HepG2 (cell line): ENCODE measurements around the gene RPTN. TPM values are rescaled to one million over a fixed set of nuclear protein-coding genes. Genes with fewer than 3 reads are reported as not detected.

Experiments used
- ATAC-seq: fragments of 200-7000 bp; cut with Tn5 transposase; 3 replicates; pipeline ENCODE4 v1.9.1; 2020; ENCODE audit warnings: mild to moderate bottlenecking, moderate library complexity
- BruUV-seq: library from RNA; stranded (reverse); fragments of 400-500 nt; replicated peaks from 2 replicates; lab custom pipeline; 2021; lab: Mats Ljungman, UMichigan
- CTCF ChIA-PET: fragments of 300-600 bp; formaldehyde crosslinking; extraction: SDS; loops from one replicate; lab custom pipeline; 2021; ENCODE audit warnings: low total read pairs, inconsistent platforms, low intra/inter-chr PET ratio; lab: Yijun Ruan, JAX
- POLR2A ChIA-PET: fragments of 350-600 bp; sonication (Branson Sonifier 250); formaldehyde crosslinking; loops from one replicate; lab custom pipeline; 2020; ENCODE audit warnings: antibody characterized with exemption, inconsistent platforms; lab: Yijun Ruan, JAX
- DNase-seq: peaks from one replicate; pipeline ENCODE4 v3.0.0-alpha.2; 2015; ENCODE audit warnings: low spot score
- FAIRE-seq: peaks from 3 replicates; lab custom pipeline; 2011; peaks lifted over from hg19 to GRCh38; lab: Jason Lieb, UNC
- H2AFZ ChIP-seq: one replicate; pipeline ENCODE4 v1.6.1; 2011; ENCODE audit warnings: low read length, inconsistent platforms
- H3K27ac ChIP-seq: fragments of 300-600 bp; 3 replicates; pipeline ENCODE4 v1.8.0; 2011; ENCODE audit warnings: mixed run types, mild to moderate bottlenecking, mixed read lengths, low read length, inconsistent platforms; ENCODE audit not compliant: insufficient read depth; ENCODE audit errors: extremely low read length
- H3K27me3 ChIP-seq, 2 experiments: fragments of 200-600 bp in 1 of 2; 2 replicates in 1 of 2; 3 replicates in 1 of 2; pipeline versions ENCODE4 v1.6.0 to v1.8.0; 2011; ENCODE audit warnings: low read length in 2 of 2, mild to moderate bottlenecking in 2 of 2, moderate library complexity in 2 of 2, inconsistent platforms in 1 of 2; ENCODE audit not compliant: insufficient read depth in 2 of 2, control insufficient read depth in 1 of 2
- H3K36me3 ChIP-seq, 2 experiments: fragments of 200-600 bp in 1 of 2; replicated peaks in 1 of 2; 2 replicates in 1 of 2; 3 replicates in 1 of 2; pipeline versions ENCODE4 v1.5.1 to v1.8.0; 2011; ENCODE audit warnings: low read length in 2 of 2, inconsistent platforms in 1 of 2; ENCODE audit not compliant: insufficient read depth in 2 of 2, control insufficient read depth in 1 of 2
- H3K4me1 ChIP-seq: 2 replicates; pipeline ENCODE4 v1.5.1; 2012; ENCODE audit warnings: low read length, inconsistent platforms; ENCODE audit not compliant: insufficient read depth
- H3K4me2 ChIP-seq: 2 replicates; pipeline ENCODE4 v1.6.0; 2011; ENCODE audit warnings: low read depth, low read length, inconsistent platforms
- H3K4me3 ChIP-seq, 3 experiments: fragments of 200-600 bp in 1 of 3; sonication (generic), shearing (Covaris generic) in 1 of 3; replicated peaks in 1 of 3; 2 replicates each; pipeline ENCODE4 v1.5.1; 2011 to 2016; ENCODE audit warnings: low read length in 3 of 3, inconsistent platforms in 2 of 3, low read depth in 2 of 3, mild to moderate bottlenecking in 2 of 3, control low read depth in 1 of 3, mixed read lengths in 1 of 3; ENCODE audit not compliant: insufficient read depth in 1 of 3
- H3K79me2 ChIP-seq: one replicate; pipeline ENCODE4 v1.6.1; 2011; ENCODE audit warnings: low read length, inconsistent platforms; ENCODE audit not compliant: insufficient read depth
- H3K9ac ChIP-seq: 2 replicates; pipeline ENCODE4 v1.6.0; 2011; ENCODE audit warnings: mild to moderate bottlenecking, low read depth, low read length, inconsistent platforms; ENCODE audit not compliant: insufficient read depth
- H3K9me3 ChIP-seq: 2 replicates; pipeline ENCODE4 v1.5.1; 2012; ENCODE audit warnings: mild to moderate bottlenecking, low read length
- H4K20me1 ChIP-seq: 2 replicates; pipeline ENCODE4 v1.6.0; 2011; ENCODE audit warnings: inconsistent platforms, mild to moderate bottlenecking, low read length, moderate library complexity; ENCODE audit not compliant: insufficient read depth
- CTCF ChIP-seq: sonication (generic); formaldehyde crosslinking; IDR thresholded peaks from 2 replicates; pipeline ENCODE4 v1.5.0; 2020; ENCODE audit warnings: mild to moderate bottlenecking, missing genetic modification reagents, moderate library complexity
- MED13 ChIP-seq: sonication (generic); formaldehyde crosslinking; IDR thresholded peaks from 2 replicates; pipeline ENCODE4 v1.5.0; 2020; ENCODE audit warnings: missing genetic modification reagents
- SMC3 ChIP-seq: IDR thresholded peaks from 2 replicates; pipeline ENCODE4 v1.6.1; 2011; ENCODE audit warnings: low read length, improper control_type of control experiment
- STAG1 ChIP-seq: sonication (generic); formaldehyde crosslinking; IDR thresholded peaks from 2 replicates; pipeline ENCODE4 v1.4.0; 2020; ENCODE audit warnings: missing genetic modification reagents
- WGBS: methylation state at CpG from one replicate; pipeline ENCODE4 v1.1.6; 2017; ENCODE audit warnings: low lambda C conversion rate; 5-methylcytosine and 5-hydroxymethylcytosine counted together
- in situ Hi-C: cut with HindIII; loops from 2 replicates; pipeline ENCODE4 v1.10.0; 2017; ENCODE audit warnings: low pct_unique_long_range_greater_than_20kb; ENCODE audit not compliant: extremely low pct_ligation_motif_present
- intact Hi-C: fragments of 100-400 bp; cut with micrococcal nuclease; formaldehyde crosslinking; loops from one replicate; pipeline ENCODE4 v1.10.0; 2022; ENCODE audit not compliant: unreplicated experiment
- polyA plus RNA-seq, 8 experiments: library from polyadenylated mRNA; depleted of rRNA in 3 of 8; stranded (reverse) in 7 of 8; unstranded in 1 of 8; fragments of >200 nt; fragmentation: Illumina TruSeq in 4 of 8; extraction: Trizol in 4 of 8; gene quantifications; 2 replicates each; pipeline versions ENCODE4 v1.2.1 to v1.2.3, GENCODE V29; 2011 to 2016; ENCODE audit warnings: low read depth in 4 of 8, missing spikeins in 1 of 8, mixed read lengths in 1 of 8; ENCODE audit not compliant: insufficient read depth in 1 of 8
- total RNA-seq, 5 experiments: library from RNA; depleted of rRNA; stranded (reverse); fragments of >200 nt; fragmentation: Illumina TruSeq; extraction: Trizol; gene quantifications; 2 replicates each; pipeline ENCODE4 v1.2.3, GENCODE V29; 2016; ENCODE audit warnings: low read depth in 1 of 5

RPTN gene
- total and polyA plus RNA-seq, 2 of the 13 experiments (the other 11 are each of a cell fraction or from before 2014, with no cell fraction given) = not detected

DNA sequence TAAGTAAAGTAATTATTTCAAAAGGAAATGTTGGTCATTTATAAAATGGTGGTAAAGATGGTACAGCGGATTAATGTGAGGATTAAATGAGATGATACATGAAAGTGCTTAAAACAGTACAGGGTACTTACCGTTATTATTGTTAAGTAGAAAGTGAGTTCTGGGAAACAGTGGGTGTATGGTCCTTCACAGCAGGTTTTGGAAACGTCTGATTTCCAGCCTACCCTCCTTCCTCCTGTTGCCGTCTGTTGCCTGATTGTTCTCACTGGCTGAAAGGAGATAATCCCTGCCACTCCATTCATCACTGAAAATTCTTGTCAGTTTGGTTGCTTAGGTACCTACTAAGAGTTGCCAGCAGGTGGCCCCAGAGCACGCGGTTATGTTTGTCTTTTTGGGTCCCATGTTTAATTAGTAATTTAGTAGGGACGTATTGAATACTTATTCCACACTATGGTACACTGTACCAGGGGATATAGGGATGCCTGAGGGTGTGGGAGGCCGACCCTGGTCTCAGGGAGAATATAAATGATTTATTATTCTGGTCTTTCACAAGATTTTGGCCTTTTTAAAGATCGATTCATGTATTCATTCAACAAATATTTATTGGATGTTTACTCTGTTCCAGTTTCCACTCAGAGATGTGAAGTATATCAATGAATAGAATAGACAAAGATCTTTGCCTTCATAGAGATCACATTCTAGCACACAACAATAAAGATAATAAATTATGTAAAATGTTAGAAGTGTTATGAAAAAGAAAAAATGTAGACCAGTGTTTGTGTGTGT, 30.8 kb upstream of the RPTN start:
- H3K4me2 ChIP-seq = no peak overlapping the region

More for the DNA sequence above, 30.8 kb upstream of the RPTN start:
- no peaks in the 10 kb centered on the region; a peak in 1 of 5 replicates for H3K27me3 ChIP-seq
- WGBS = 13% methylated on average over 9 of the region's 9 CpGs
- intact Hi-C loops (loop anchor here (2.0 kb wide), 1 partner anchor 269 kb away; no protein-coding TSS in a partner anchor), in situ Hi-C loops (loop anchor here (5.0 to 10.0 kb wide), 3 partner anchors 48 to 255 kb away; no protein-coding TSS in a partner anchor)
- H3K4me3 ChIP-seq = no peak overlapping the region
- H3K27ac ChIP-seq = no peak overlapping the region
- BruUV-seq = no TSS peak
- FAIRE-seq (peak; percentile 39), ATAC-seq (peak; percentile 68), DNase-seq (peak; percentile 31)
- H3K79me2 ChIP-seq = no peaks in the 10 kb centered on the region
- no peak overlapping the region for H2AFZ ChIP-seq
- H3K9me3 ChIP-seq = no peaks in the 10 kb centered on the region
- H4K20me1 ChIP-seq = no peaks in the 10 kb centered on the region
- POLR2A ChIA-PET = no interaction called here
- H3K4me1 ChIP-seq = no peaks in the 10 kb centered on the region
- CTCF ChIA-PET = interaction anchor here (0.7 to 3.3 kb wide), 3 partner anchors 251 to 272 kb away, joined by 3 to 19 read pairs (median 4); no protein-coding TSS in a partner anchor
- no peak for TF ChIP-seq MED13 (CRISPR knock-in tag)
- peak; percentile 43; the same call in 1 of the 2 replicates for TF ChIP-seq SMC3
- TF ChIP-seq CTCF (CRISPR knock-in tag) = peak; percentile 66
- TF ChIP-seq STAG1 (CRISPR knock-in tag) = peak; percentile 61
- H3K36me3 ChIP-seq = no peaks in the 10 kb centered on the region
- no peak overlapping the region for H3K9ac ChIP-seq
